Middle frontal gyrus (tissue), 1 donor: ENCODE data around the gene ARL1.
"Not testable (repeated sequence)": the region's sequence is repeated elsewhere in the genome, so short reads cannot be mapped to it uniquely, and the experiment has no call there.

Source experiments
- DNase-seq: peaks from one replicate; pipeline ENCODE4 v3.0.0-alpha.2; 2015; ENCODE audit warnings: low spot score; ENCODE audit errors: extremely low spot score

ARL1 gene

GRCh38 chr12:101407436-101408345 lies at the start of gene ARL1:
Gene ARL1 (minus strand): TSS chr12:101407772. CDS start chr12:101407645, 127 bp downstream.
- peak; percentile 72 for DNase-seq

GRCh38 chr12:101455685-101456084 lies 48.1 kb upstream of the ARL1 start:
- no peak for DNase-seq

- no peak for DNase-seq
Observed at GRCh38 chr12:101441461-101442224, 34.1 kb upstream of the ARL1 start.

GRCh38 chr12:101439236-101439635 lies 31.7 kb upstream of the ARL1 start:
- no peak for DNase-seq

- DNase-seq, result no peak
Observed at GRCh38 chr12:101436136-101436535, 28.6 kb upstream of the ARL1 start.

- DNase-seq, result no peak
Observed at GRCh38 chr12:101430456-101430855, 22.9 kb upstream of the ARL1 start.

- DNase-seq, result no peak
Observed at GRCh38 chr12:101424620-101425019, 17.0 kb upstream of the ARL1 start.

- DNase-seq, result not testable (repeated sequence)
Observed at GRCh38 chr12:101422066-101422465, 14.5 kb upstream of the ARL1 start.

- DNase-seq, result no peak
Observed at GRCh38 chr12:101415228-101415627, 7.7 kb upstream of the ARL1 start.

- DNase-seq, result peak; percentile 34
Observed at GRCh38 chr12:101414533-101415119, 7.1 kb upstream of the ARL1 start.

GRCh38 chr12:101410169-101410568 lies 2.6 kb upstream of the ARL1 start:
- not testable (repeated sequence) for DNase-seq

GRCh38 chr12:101407049-101407435 lies 530 bp downstream of the ARL1 start:
- DNase-seq, result no peak

GRCh38 chr12:101391181-101391580 lies 16.4 kb downstream of the ARL1 start:
- not testable (repeated sequence) for DNase-seq

GRCh38 chr12:101379149-101379548 lies 28.4 kb downstream of the ARL1 start:
- DNase-seq, result no peak

GRCh38 chr12:101375573-101375972 lies 32.0 kb downstream of the ARL1 start:
- no peak for DNase-seq

- DNase-seq, result no peak
Observed at GRCh38 chr12:101372431-101372830, 35.1 kb downstream of the ARL1 start.

GRCh38 chr12:101368016-101368415 lies 39.6 kb downstream of the ARL1 start:
- DNase-seq, result no peak

- no peak for DNase-seq
Observed at GRCh38 chr12:101361455-101361854, 46.1 kb downstream of the ARL1 start.

- DNase-seq, result no peak
Observed at GRCh38 chr12:101356794-101357193, 50.8 kb downstream of the ARL1 start.

- no peak for DNase-seq
Observed at GRCh38 chr12:101351682-101352081, 55.9 kb downstream of the ARL1 start.

- DNase-seq, result no peak
Observed at GRCh38 chr12:101343893-101344292, 63.7 kb downstream of the ARL1 start.
